ENCODE results near the gene OR2T35.

DNA sequence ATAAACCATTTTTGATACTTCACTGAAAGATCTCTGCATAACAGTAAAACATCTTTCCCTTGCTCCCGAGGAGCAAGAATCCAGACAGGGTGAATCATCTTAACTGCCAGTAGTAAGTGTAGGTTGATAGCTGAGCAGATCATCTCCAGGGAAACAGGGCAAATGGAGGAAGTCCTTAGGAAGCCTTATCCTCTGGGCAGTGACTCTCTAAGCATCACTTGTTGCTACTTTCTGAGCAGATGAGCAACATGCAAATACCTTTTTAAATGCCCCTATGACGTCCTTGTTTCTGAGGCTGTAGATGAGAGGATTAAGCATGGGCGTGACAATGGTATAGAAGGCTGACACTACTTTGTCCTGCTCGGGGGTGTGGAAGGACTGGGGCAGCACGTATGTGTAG lies 19.1 kb downstream of the OR2T35 start:
- TF ChIP-seq GATA3 (IDR thresholded peaks at IDR 0.05; ENCODE audit: low read depth, low read length) (no peak), GATA2 (IDR thresholded peaks at IDR 0.05; ENCODE audit: low read depth, low read length) (no peak)
